ENCODE data around the gene TMEM125.

Gene TMEM125

GRCh38 chr1:43312212-43312623 lies 42.4 kb downstream of the TMEM125 start:
- no peak for DNase-seq (ENCODE audit: low spot score)

DNA sequence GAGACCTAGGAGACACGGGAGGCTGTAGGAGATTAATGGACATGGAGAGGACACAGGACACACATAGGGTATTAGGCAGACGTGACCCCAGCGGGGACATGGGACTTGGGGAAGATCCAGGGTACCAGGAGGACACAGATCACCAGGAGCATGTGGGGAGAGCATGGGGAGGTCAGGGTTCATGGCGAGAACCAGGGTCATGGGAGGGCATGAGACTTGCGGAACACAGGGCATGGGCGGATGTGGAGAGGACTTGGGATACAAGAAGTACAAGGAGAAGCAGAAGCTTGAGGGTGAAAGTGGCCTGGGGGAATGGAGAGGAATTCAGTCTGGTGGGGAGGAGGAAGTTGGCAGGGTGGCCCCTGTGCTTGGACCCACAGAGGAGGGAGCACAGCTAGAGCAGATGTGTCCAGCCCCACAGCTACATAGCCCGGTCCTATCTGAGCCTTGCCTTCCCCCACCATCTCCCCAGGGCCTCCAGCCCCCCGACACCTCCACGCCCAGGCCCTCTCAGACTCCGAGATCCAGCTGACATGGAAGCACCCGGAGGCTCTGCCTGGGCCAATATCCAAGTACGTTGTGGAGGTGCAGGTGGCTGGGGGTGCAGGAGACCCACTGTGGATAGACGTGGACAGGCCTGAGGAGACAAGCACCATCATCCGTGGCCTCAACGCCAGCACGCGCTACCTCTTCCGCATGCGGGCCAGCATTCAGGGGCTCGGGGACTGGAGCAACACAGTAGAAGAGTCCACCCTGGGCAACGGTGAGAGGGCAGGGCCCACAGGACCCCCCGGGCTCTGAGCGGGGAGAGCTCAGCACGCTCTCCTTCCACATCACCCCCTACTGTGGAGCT lies 43.1 kb downstream of the TMEM125 start:
- no peak for DNase-seq (ENCODE audit: low spot score)

DNA sequence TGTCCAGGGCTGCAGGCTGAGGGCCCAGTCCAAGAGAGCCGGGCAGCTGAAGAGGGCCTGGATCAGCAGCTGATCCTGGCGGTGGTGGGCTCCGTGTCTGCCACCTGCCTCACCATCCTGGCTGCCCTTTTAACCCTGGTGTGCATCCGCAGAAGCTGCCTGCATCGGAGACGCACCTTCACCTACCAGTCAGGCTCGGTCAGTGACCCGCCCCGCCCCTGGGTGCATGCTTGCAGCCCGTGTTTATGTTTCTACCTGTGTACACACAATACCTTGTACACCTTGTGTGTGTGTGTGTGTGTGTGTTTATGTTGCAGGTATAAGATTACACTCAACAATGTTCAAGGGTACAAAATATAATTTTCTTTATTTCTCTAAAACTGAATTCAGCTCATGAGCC lies 44.0 kb downstream of the TMEM125 start:
- no peak for DNase-seq (ENCODE audit: low spot score)

- DNase-seq (ENCODE audit: low spot score): no peak
Observed at GRCh38 chr1:43314233-43314632, 44.5 kb downstream of the TMEM125 start.

DNA sequence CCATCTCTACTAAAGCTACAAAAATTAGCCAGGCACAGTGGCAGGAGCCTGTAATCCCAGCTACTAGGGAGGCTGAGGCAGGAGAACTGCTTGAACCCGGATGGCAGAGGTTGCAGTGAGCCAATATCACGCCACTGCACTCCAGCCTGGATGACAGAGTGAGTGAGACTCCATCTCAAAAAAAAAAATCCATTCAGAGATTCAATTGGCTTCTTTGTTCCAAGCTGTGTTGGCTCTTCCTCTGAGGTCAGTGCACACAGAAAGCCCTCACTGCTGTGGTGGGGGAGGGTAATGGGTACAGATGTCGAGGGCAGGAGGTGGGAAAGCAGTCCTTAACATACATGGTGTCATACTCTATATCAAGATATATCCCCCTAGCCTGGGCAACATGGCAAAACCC lies 45.7 kb downstream of the TMEM125 start:
- DNase-seq (ENCODE audit: low spot score): no peak

DNA sequence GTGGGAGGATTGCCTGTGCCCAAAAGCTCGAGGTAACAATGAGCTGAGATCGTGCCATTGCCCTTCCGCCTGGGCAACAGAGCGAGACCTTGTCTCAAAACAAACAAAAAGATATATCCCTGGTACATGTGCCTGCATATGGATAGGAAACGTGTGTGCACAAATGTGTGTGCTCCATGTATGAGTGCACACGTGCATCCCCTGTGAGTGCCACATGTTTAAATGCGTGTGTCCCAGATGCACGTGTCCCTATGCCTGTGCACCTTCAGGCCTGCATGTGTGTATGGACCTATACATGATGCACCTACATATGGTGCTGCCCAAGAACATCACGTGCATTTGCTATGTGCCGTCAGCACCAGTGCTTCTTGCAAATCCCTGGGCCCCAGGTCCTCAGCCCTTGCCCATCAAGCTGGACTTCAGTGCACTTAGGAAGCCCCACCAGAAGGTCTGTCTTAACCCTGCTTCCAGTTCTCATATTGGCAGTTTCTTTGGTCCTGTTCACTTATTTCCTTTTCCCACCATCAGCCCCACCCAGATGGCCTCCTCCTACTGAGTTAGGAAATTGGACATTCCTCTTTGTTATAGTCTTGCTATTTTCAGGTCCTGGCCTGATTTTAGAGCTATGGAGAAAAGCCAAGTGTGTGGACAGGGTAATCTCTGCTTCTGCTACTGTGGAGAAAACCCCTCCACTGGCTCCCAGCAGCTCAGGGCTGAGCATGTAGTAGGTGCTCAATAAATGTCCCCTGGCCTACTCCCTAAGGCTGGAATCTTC lies 46.4 kb downstream of the TMEM125 start:
- no peak for DNase-seq (ENCODE audit: low spot score)

- DNase-seq (ENCODE audit: low spot score): no peak
Observed at GRCh38 chr1:43316738-43317520, 47.1 kb downstream of the TMEM125 start.

DNA sequence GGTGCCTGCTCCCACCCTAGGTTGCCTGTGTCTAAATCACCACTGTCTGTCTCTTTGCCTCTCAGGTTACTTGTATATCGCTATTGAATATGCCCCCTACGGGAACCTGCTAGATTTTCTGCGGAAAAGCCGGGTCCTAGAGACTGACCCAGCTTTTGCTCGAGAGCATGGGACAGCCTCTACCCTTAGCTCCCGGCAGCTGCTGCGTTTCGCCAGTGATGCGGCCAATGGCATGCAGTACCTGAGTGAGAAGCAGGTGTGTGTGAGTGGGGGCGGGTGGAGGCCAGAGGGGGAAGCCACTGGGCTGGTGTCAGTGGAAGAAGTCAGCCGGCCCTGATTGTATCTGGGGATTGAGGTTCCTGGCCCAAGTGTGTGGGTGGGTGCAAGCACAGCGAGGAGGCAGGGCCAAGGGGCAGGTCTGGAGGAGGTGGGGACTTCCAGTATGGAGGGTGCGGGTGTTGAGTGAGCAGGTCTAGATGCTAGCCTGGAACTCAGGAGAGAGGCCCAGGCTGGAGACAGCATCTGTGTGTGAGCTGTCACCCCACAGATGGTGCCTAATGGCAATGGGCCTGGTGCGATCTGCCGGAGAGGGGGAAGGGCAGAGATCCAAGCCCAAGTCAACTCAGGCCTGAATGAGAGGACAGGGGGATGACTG lies 48.2 kb downstream of the TMEM125 start:
- DNase-seq (ENCODE audit: low spot score): no peak

DNA sequence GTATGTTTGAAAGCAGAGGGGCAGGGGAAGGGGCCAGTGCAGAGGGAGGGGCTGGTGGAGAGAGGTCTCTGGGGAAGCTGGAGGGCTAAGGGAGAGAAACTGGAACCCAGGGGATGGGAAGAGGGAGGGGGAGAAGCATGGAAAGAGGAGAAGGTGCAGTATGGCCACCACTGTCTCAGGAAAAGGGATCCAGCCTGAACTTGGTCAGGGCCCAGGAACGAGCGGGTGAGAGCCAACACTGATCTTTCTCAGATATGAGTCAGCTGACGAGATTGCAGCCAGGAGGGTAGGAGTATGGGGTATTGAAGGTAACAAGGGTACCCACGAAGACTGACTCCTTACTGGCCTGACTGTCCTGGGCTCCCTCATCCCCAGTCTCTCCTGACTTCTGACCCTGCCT lies 49.0 kb downstream of the TMEM125 start:
- no peak for DNase-seq (ENCODE audit: low spot score)

- no peak for DNase-seq (ENCODE audit: low spot score)
Observed at GRCh38 chr1:43319288-43319687, 49.5 kb downstream of the TMEM125 start.

- no peak for DNase-seq (ENCODE audit: low spot score)
Observed at GRCh38 chr1:43319766-43320165, 50.0 kb downstream of the TMEM125 start.

DNA sequence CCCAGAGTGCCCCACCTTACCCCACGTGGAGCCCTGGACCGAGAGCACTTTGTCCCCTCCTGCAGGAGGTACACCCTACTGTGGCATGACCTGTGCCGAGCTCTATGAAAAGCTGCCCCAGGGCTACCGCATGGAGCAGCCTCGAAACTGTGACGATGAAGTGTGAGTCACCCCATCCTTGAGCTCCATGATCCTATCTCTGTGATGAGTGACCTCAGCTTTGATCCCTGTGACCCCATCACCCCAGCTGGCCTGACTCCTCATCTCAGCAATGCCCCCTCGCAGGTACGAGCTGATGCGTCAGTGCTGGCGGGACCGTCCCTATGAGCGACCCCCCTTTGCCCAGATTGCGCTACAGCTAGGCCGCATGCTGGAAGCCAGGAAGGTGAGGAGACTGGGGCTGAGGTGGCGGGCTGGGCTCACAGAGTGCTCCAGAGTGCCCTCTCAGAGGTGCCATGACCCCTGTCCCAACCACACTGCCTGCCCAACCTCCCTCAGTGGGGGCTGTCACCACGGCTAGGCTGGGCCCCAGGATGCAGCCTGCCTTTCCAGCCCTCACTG lies 51.6 kb downstream of the TMEM125 start:
- no peak for DNase-seq (ENCODE audit: low spot score)

DNA sequence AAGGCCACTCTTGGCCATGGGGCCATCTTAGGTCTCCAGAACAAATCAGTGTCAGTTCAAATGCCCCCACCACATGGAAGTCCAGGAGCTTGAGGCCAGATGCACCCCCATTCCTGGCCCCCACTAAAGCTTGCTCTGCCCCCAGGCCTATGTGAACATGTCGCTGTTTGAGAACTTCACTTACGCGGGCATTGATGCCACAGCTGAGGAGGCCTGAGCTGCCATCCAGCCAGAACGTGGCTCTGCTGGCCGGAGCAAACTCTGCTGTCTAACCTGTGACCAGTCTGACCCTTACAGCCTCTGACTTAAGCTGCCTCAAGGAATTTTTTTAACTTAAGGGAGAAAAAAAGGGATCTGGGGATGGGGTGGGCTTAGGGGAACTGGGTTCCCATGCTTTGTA lies 52.7 kb downstream of the TMEM125 start:
- no peak for DNase-seq (ENCODE audit: low spot score)
